Caco-2 (cell line): Measurements from ENCODE around the gene SHC3. TPM values are rescaled to one million over a fixed set of nuclear protein-coding genes. Genes with fewer than 3 reads are reported as not detected.

Experiments used
- BruUV-seq: library from RNA; stranded (reverse); fragments of 400-500 nt; replicated peaks from 2 replicates; lab custom pipeline; 2021; lab: Mats Ljungman, UMichigan
- CTCF ChIA-PET: fragments of 300-600 bp; sonication (Branson Sonifier 250); formaldehyde crosslinking; loops from one replicate; lab custom pipeline; 2022; ENCODE audit warnings: antibody characterized with exemption; lab: Charles Lee
- POLR2A ChIA-PET: fragments of 300-600 bp; sonication (Branson Sonifier 250); formaldehyde crosslinking; loops from one replicate; lab custom pipeline; 2022; ENCODE audit warnings: antibody characterized with exemption; lab: Charles Lee
- DNase-seq, 2 experiments: peaks; one replicate each; pipeline versions ENCODE4 v3.0.0 to v3.0.0-alpha.2; 2020 to 2022
- H3K27me3 ChIP-seq: replicated peaks from 2 replicates; pipeline ENCODE4 v1.6.0; 2011; ENCODE audit warnings: low read length; ENCODE audit not compliant: control insufficient read depth, insufficient read depth
- H3K36me3 ChIP-seq: 2 replicates; pipeline ENCODE4 v1.5.1; 2011; ENCODE audit warnings: low read length; ENCODE audit not compliant: control insufficient read depth, insufficient read depth
- H3K4me1 ChIP-seq: fragments of 250-450 bp; sonication (Bioruptor Pico); 2 replicates; pipeline ENCODE4 v1.5.1; 2020; ENCODE audit warnings: mild to moderate bottlenecking
- H3K4me3 ChIP-seq: 2 replicates; pipeline ENCODE4 v1.5.1; 2011; ENCODE audit warnings: low read depth, mild to moderate bottlenecking, control low read depth, low read length
- H3K9me3 ChIP-seq: fragments of 250-450 bp; sonication (Bioruptor Pico); 2 replicates; pipeline ENCODE4 v1.5.1; 2020; ENCODE audit warnings: mild to moderate bottlenecking, moderate library complexity
- H3K27ac Mint-ChIP-seq: one replicate; pipeline ENCODE4 v1.8.0; 2022; ENCODE audit warnings: mixed read lengths; ENCODE audit not compliant: unreplicated experiment
- H3K27me3 Mint-ChIP-seq: one replicate; pipeline ENCODE4 v1.8.0; 2022; ENCODE audit warnings: mixed read lengths; ENCODE audit not compliant: insufficient read depth, unreplicated experiment
- H3K36me3 Mint-ChIP-seq: one replicate; pipeline ENCODE4 v1.8.0; 2022; ENCODE audit warnings: mild to moderate bottlenecking, mixed read lengths; ENCODE audit not compliant: insufficient read depth, unreplicated experiment
- H3K4me1 Mint-ChIP-seq: one replicate; pipeline ENCODE4 v1.8.0; 2022; ENCODE audit warnings: low read depth, mixed read lengths; ENCODE audit not compliant: unreplicated experiment
- H3K4me3 Mint-ChIP-seq: one replicate; pipeline ENCODE4 v1.8.0; 2022; ENCODE audit warnings: mild to moderate bottlenecking, moderate library complexity, mixed read lengths; ENCODE audit not compliant: unreplicated experiment
- H3K9me3 Mint-ChIP-seq: one replicate; pipeline ENCODE4 v1.8.0; 2022; ENCODE audit warnings: mixed read lengths; ENCODE audit not compliant: unreplicated experiment
- CTCF ChIP-seq, 2 experiments: fragments of 200-600 bp in 1 of 2; IDR thresholded peaks; 1 replicate in 1 of 2; 2 replicates in 1 of 2; pipeline versions ENCODE4 v1.5.1 to v1.8.0; 2011 to 2022; ENCODE audit warnings: antibody characterized with exemption in 1 of 2, control low read depth in 1 of 2, inconsistent platforms in 1 of 2, low read depth in 1 of 2, low read length in 1 of 2, mild to moderate bottlenecking in 1 of 2, moderate library complexity in 1 of 2; ENCODE audit not compliant: insufficient read depth in 1 of 2, severe bottlenecking in 1 of 2, unreplicated experiment in 1 of 2
- intact Hi-C: fragments of 100-400 bp; cut with micrococcal nuclease; formaldehyde crosslinking; loops from one replicate; pipeline ENCODE4 v1.10.0; 2022; ENCODE audit not compliant: unreplicated experiment
- total RNA-seq: library from RNA; stranded (reverse); gene quantifications from 2 replicates; pipeline ENCODE4 v1.2.3, GENCODE V29; 2022

Gene SHC3
- total RNA-seq, 1 experiment from 2014 or later: 0.20 TPM

- Mint-ChIP-seq H3K4me3 (no peak overlapping the region), H3K27ac (no peak overlapping the region), H3K4me1 (no peaks in the 10 kb centered on the region), H3K36me3 (no peaks in the 10 kb centered on the region), H3K9me3 (no peaks in the 10 kb centered on the region), H3K27me3 (no peaks in the 10 kb centered on the region)
- ChIA-PET CTCF (no interaction called here), POLR2A (no interaction called here)
- no peak overlapping the region for H3K4me3 ChIP-seq
- DNase-seq: no peak
- intact Hi-C loops: no loop called here
- no peaks in the 10 kb centered on the region for H3K9me3 ChIP-seq
- H3K27me3 ChIP-seq: no peaks in the 10 kb centered on the region
- no peak for TF ChIP-seq CTCF (IDR thresholded peaks at IDR 0.05; ENCODE audit: insufficient read depth in 1 of 2, low read depth in 1 of 2, low read length in 1 of 2, severe bottlenecking in 1 of 2, unreplicated experiment in 1 of 2)
- no TSS peak for BruUV-seq
- H3K4me1 ChIP-seq: no peaks in the 10 kb centered on the region
- no peaks in the 10 kb centered on the region for H3K36me3 ChIP-seq
These were observed 181.0 kb downstream of the SHC3 start for GRCh38 chr9:88997646-88998045.

- Histone ChIP-seq H3K9me3 (no peaks in the 10 kb centered on the region), H3K27me3 (no peaks in the 10 kb centered on the region), H3K36me3 (no peaks in the 10 kb centered on the region), H3K4me3 (no peak overlapping the region), H3K4me1 (no peaks in the 10 kb centered on the region)
- H3K4me1 Mint-ChIP-seq: no peaks in the 10 kb centered on the region
- H3K36me3 Mint-ChIP-seq: no peaks in the 10 kb centered on the region
- ChIA-PET CTCF (no interaction called here), POLR2A (no interaction called here)
- BruUV-seq: no TSS peak
- H3K9me3 Mint-ChIP-seq: no peaks in the 10 kb centered on the region
- intact Hi-C loops: no loop called here
- no peak for DNase-seq
- no peak overlapping the region for H3K4me3 Mint-ChIP-seq
- H3K27ac Mint-ChIP-seq: no peak overlapping the region
- TF ChIP-seq CTCF (IDR thresholded peaks at IDR 0.05; ENCODE audit: insufficient read depth in 1 of 2, low read depth in 1 of 2, low read length in 1 of 2, severe bottlenecking in 1 of 2, unreplicated experiment in 1 of 2): no peak
- no peaks in the 10 kb centered on the region for H3K27me3 Mint-ChIP-seq
These were observed 181.7 kb downstream of the SHC3 start for GRCh38 chr9:88996921-88997235.

DNA sequence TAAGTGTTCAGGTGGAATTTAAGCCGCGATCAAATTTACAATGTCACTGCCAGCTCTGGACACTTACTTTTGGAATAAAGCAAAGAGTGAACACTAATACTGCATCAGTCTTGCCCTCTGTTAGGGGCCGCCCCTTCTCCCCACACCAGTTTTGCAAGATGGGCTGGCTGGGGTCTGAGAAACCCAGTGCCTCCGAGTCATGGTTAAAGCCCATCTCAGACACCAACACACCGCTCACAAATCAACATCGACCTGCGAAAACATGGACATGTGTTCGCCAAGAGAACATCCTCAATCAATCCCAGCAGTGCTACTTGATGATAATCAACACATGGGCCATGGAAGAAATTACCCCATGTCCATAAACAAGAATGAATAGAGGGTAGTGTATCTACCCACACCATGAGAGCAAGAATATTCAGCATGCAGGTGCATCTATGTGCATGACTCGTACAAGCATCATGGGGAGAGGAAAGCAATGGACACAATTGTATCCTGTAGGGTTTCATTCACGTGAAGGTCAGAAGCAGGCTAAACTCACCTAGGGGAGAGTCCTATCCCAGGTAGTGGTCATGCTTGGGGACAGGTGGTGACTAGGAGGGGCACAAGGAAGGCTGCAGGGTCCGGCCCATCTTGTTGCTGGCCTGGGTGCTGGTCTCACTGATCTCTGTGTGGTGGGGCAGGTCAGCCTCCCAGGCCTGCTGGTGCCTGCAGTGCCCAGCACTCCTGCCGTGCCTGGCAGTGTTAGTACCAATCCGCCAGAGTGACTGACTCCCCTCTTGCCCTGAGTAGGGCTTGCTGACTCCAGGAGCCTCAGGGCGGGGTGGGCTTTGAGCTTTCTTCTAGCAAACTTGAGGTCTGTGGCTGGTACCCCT, 182.3 kb downstream of the SHC3 start:
- H3K27ac Mint-ChIP-seq: no peak overlapping the region
- intact Hi-C loops: no loop called here

More for the DNA sequence above, 182.3 kb downstream of the SHC3 start:
- Histone ChIP-seq H3K4me3 (no peak overlapping the region), H3K27me3 (no peaks in the 10 kb centered on the region), H3K4me1 (no peaks in the 10 kb centered on the region), H3K36me3 (no peaks in the 10 kb centered on the region), H3K9me3 (no peaks in the 10 kb centered on the region)
- POLR2A ChIA-PET: no interaction called here
- no peak overlapping the region for H3K4me3 Mint-ChIP-seq
- no TSS peak for BruUV-seq
- no peak for TF ChIP-seq CTCF (IDR thresholded peaks at IDR 0.05; ENCODE audit: insufficient read depth in 1 of 2, low read depth in 1 of 2, low read length in 1 of 2, severe bottlenecking in 1 of 2, unreplicated experiment in 1 of 2)
- no peaks in the 10 kb centered on the region for H3K4me1 Mint-ChIP-seq
- CTCF ChIA-PET: no interaction called here
- H3K9me3 Mint-ChIP-seq: no peaks in the 10 kb centered on the region
- no peaks in the 10 kb centered on the region for H3K36me3 Mint-ChIP-seq
- H3K27me3 Mint-ChIP-seq: no peaks in the 10 kb centered on the region
- DNase-seq: no peak
